ENCODE data around the gene SOCS7.

Gene SOCS7

GRCh38 chr17:38410201-38410600, 58.6 kb downstream of the SOCS7 start:
- no peak for TF ChIP-seq CTCF (IDR thresholded peaks at IDR 0.05; ENCODE audit: low read depth, low read length, missing control alignments)
- no peak overlapping the region for H3K4me3 ChIP-seq (ENCODE audit: low read depth, low read length)
- DNase-seq (ENCODE audit: low read depth) = no peak

DNA sequence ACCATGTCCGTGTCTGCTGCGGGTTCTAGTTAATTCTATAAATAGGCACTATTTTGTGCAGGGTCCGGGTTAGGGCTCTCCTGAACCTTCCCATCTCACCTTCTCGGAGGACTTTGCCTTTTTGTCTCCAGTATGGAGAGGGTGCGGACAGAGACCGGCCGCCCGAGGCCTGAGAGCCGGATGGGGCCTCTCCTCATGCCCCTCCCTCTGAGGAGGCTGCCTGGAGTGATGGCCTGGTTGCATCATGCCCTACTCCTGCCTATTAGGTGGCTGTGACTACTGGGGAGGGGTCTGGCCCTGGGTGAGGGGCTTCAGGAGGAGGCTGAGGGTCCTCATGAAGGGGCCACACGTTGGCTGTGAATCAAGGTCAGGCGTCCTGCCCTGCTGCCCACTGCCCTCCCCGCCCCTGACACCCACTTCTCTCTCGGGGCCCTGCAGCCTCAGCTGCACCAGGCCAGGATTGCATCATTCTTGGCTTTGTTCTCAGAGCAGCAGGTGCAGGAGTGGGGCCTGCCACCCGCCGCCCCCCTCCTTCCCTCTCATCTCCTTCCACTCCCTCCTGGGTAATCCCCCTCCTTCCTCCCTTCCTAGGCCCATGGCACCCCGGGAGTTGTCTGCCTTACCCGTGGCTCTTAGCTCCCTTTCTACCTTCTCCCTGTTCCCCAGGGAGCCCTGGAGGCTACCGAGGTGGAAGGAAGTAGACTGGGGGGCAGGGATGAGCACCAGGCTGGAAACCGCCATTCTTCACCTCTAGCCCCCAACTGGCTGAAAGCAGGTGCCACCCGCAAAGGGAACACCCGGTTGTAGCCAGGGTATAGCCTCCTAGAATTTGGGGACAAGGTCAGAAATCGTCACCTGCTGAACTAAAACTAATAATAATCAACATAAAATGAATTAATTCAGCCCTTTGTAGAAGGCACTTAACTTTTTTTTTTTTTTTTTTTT, 63.9 kb downstream of the SOCS7 start:
- H3K4me3 ChIP-seq (ENCODE audit: low read depth, low read length) = peak overlapping the region; percentile 44
- TF ChIP-seq CTCF (IDR thresholded peaks at IDR 0.05; ENCODE audit: low read depth, low read length, missing control alignments) = no peak
- peak; percentile 39 for DNase-seq (ENCODE audit: low read depth)

GRCh38 chr17:38416840-38417209, 65.2 kb downstream of the SOCS7 start:
- TF ChIP-seq CTCF (IDR thresholded peaks at IDR 0.05; ENCODE audit: low read depth, low read length, missing control alignments) = no peak
- DNase-seq (ENCODE audit: low read depth) = no peak
- no peak overlapping the region for H3K4me3 ChIP-seq (ENCODE audit: low read depth, low read length)

GRCh38 chr17:38417210-38417951, 65.7 kb downstream of the SOCS7 start:
- DNase-seq (ENCODE audit: low read depth) = no peak
- no peak for TF ChIP-seq CTCF (IDR thresholded peaks at IDR 0.05; ENCODE audit: low read depth, low read length, missing control alignments)

GRCh38 chr17:38418062-38418692, 66.5 kb downstream of the SOCS7 start:
- no peak overlapping the region for H3K4me3 ChIP-seq (ENCODE audit: low read depth, low read length)
- no peak for TF ChIP-seq CTCF (IDR thresholded peaks at IDR 0.05; ENCODE audit: low read depth, low read length, missing control alignments)
- DNase-seq (ENCODE audit: low read depth) = no peak

More at GRCh38 chr17:38417210-38417951, 65.7 kb downstream of the SOCS7 start:
- no peak overlapping the region for H3K4me3 ChIP-seq (ENCODE audit: low read depth, low read length)

GRCh38 chr17:38418693-38419507, 67.3 kb downstream of the SOCS7 start:
- H3K4me3 ChIP-seq (ENCODE audit: low read depth, low read length) = no peak overlapping the region
- no peak for DNase-seq (ENCODE audit: low read depth)
- TF ChIP-seq CTCF (IDR thresholded peaks at IDR 0.05; ENCODE audit: low read depth, low read length, missing control alignments) = no peak
